ENCODE data around the gene GRIK3.

Gene GRIK3

DNA sequence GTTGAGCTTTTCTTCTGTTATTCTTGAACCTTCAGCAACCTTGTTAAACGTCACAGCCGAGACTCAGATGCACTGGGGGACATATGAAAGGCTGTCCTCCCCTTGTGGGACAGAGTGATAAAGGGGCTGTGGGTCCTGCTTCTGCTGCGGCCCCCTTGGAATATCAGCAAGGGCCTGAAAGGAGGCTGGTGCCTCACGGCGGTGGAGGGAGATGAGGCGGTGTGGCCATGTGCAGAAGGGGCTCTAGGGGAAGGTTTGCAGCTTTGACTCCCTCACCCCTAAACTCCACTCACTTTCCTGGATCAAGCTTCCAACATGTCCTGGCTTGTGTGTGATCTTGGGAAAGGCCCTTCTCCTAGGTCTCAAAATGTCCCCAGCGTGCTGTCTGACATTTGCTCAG is 280.9 kb downstream of the GRIK3 start:
- DNase-seq, result no peak

DNA sequence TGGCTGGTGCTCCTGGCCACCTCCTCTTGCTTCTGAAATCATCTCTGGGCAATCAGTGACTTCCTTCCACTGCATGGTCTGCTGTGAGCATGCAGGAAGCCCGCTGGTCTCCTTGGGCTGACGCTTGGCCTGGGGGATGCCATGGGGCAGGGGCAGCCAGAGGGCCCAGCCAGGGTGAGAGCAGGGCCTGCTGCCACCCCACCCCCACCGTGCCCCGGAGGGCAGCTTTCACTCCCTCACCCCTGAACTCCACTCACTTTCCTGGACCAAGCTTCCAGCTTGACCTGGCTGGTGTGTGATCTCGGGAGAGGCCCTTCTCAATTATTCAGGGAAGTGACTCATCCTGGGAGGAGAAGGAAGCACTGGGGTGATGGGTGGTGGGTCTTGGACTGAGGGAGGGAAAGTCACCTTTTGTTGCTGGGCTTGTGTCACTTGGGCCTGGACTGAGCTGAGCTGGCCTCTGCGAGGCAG is 281.4 kb downstream of the GRIK3 start:
- DNase-seq, result no peak

DNA sequence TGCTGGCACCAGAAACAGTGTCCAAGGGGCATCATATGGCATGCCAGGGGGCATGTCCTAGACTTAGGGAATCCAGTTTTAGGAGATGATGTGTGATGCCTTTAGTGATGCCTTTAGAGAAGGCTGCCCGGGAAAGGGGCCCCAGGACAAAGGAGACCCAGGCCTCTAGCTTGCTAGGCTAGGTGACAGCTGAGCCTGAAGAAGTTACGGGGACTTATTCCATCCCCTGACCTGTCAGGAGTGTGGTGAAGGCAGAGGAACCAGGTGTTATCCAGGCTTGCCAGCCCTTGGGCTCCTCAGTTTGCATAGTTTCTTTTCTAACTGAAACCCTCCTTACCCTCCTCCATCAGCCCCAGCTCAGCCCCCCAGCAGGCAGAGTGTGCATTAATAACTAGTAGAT is 281.9 kb downstream of the GRIK3 start:
- no peak for DNase-seq

DNA sequence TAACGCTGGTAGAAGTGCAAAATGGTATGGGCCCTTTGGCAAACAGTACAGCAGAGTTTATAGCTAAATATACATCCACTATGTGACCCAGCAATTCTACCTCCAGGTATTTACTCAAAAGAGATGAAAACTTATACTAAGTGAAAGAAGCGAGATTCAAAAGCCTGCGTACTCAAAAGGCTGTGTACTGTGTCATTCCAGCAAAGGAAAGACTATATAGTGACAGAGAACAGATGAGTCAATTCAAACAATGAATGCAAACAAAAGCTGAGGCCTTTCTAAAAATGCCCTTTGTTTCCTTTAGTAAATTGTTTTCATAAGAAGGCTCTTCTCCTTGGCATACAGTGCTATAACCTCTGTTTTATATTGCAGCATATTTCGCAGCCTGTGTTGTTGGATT is 282.8 kb downstream of the GRIK3 start:
- DNase-seq, result no peak

DNA sequence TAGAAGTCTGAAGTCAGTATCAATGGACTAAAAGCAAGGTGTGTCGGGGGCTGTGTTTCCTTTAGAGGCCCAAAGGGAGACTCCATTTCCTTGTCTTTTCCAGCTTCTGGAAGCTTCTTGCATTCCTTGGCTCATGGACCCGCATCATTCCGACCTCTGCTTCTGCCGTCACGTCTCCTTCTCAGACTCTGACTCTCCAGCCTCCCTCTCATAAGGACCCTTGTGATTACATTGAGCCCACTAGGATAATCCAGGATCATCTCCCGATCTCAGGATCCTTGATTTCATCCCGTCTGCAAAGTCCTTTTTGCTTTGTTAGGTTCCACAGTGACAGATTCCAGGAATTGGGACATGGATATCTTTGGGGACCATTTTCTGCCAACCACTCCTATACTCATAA is 285.8 kb downstream of the GRIK3 start:
- DNase-seq, result no peak
